HepG2 (cell line): ENCODE results near the gene DSG2. TPM values are rescaled to one million over a fixed set of nuclear protein-coding genes. Genes with fewer than 3 reads are reported as not detected.

Source experiments
- ARID5B ChIP-seq: IDR thresholded peaks from 2 replicates; pipeline ENCODE4 v1.4.0; 2020; ENCODE audit warnings: mild to moderate bottlenecking, missing genetic modification reagents
- IRF1 ChIP-seq: sonication (generic); formaldehyde crosslinking; IDR thresholded peaks from 2 replicates; pipeline ENCODE4 v1.4.0; 2020; ENCODE audit warnings: low read depth, mild to moderate bottlenecking, missing genetic modification reagents
- NFE2 ChIP-seq: sonication (generic); formaldehyde crosslinking; IDR thresholded peaks from 2 replicates; pipeline ENCODE4 v1.4.0; 2020; ENCODE audit warnings: missing genetic modification reagents
- NFYB ChIP-seq: sonication (generic); formaldehyde crosslinking; IDR thresholded peaks from 2 replicates; pipeline ENCODE4 v1.4.0; 2020; ENCODE audit warnings: missing genetic modification reagents
- PRDM4 ChIP-seq: sonication (generic); formaldehyde crosslinking; IDR thresholded peaks from 2 replicates; pipeline ENCODE4 v1.9.0; 2021; ENCODE audit warnings: missing genetic modification reagents, borderline replicate concordance
- RFXAP ChIP-seq: sonication (generic); formaldehyde crosslinking; IDR thresholded peaks from 2 replicates; pipeline ENCODE4 v1.4.0; 2020; ENCODE audit warnings: missing genetic modification reagents, borderline replicate concordance
- SCMH1 ChIP-seq: sonication (generic); formaldehyde crosslinking; IDR thresholded peaks from 2 replicates; pipeline ENCODE4 v1.9.0; 2021; ENCODE audit warnings: missing genetic modification reagents, mild to moderate bottlenecking, borderline replicate concordance
- SRF ChIP-seq: IDR thresholded peaks from 2 replicates; pipeline ENCODE4 v1.6.1; 2011; ENCODE audit warnings: mild to moderate bottlenecking, low read depth, low read length, moderate library complexity
- TBX3 ChIP-seq: fragments of 450-650 bp; IDR thresholded peaks from 2 replicates; pipeline ENCODE4 v1.6.1; 2017; ENCODE audit warnings: antibody characterized with exemption, mild to moderate bottlenecking, inconsistent platforms, borderline replicate concordance
- THAP11 ChIP-seq: IDR thresholded peaks from 2 replicates; pipeline ENCODE4 v1.6.1; 2016; ENCODE audit warnings: missing biosample characterization, missing genetic modification reagents
- ZBTB42 ChIP-seq: sonication (generic); formaldehyde crosslinking; IDR thresholded peaks from 2 replicates; pipeline ENCODE4 v1.5.0; 2020; ENCODE audit warnings: mild to moderate bottlenecking, missing genetic modification reagents
- ZNF124 ChIP-seq: sonication (generic); formaldehyde crosslinking; IDR thresholded peaks from 2 replicates; pipeline ENCODE4 v1.4.0; 2020; ENCODE audit warnings: missing genetic modification reagents
- ZNF143 ChIP-seq: sonication (generic); formaldehyde crosslinking; IDR thresholded peaks from 2 replicates; pipeline ENCODE4 v1.4.0; 2020; ENCODE audit warnings: missing genetic modification reagents
- ZNF292 ChIP-seq: sonication (generic); formaldehyde crosslinking; IDR thresholded peaks from 2 replicates; pipeline ENCODE4 v1.8.1; 2022; ENCODE audit warnings: mild to moderate bottlenecking, low read depth, missing genetic modification reagents, borderline replicate concordance
- ZNF460 ChIP-seq: sonication (generic); formaldehyde crosslinking; IDR thresholded peaks from 2 replicates; pipeline ENCODE4 v1.5.1; 2020; ENCODE audit warnings: missing genetic modification reagents, mild to moderate bottlenecking, borderline replicate concordance
- ZNF556 ChIP-seq: sonication (generic); formaldehyde crosslinking; IDR thresholded peaks from 2 replicates; pipeline ENCODE4 v1.4.0; 2020; ENCODE audit warnings: mild to moderate bottlenecking, missing genetic modification reagents, borderline replicate concordance
- polyA plus RNA-seq, 8 experiments: library from polyadenylated mRNA; depleted of rRNA in 3 of 8; stranded (reverse) in 7 of 8; unstranded in 1 of 8; fragments of >200 nt; fragmentation: Illumina TruSeq in 4 of 8; extraction: Trizol in 4 of 8; gene quantifications; 2 replicates each; pipeline versions ENCODE4 v1.2.1 to v1.2.3, GENCODE V29; 2011 to 2016; ENCODE audit warnings: low read depth in 4 of 8, missing spikeins in 1 of 8, mixed read lengths in 1 of 8; ENCODE audit not compliant: insufficient read depth in 1 of 8
- total RNA-seq, 5 experiments: library from RNA; depleted of rRNA; stranded (reverse); fragments of >200 nt; fragmentation: Illumina TruSeq; extraction: Trizol; gene quantifications; 2 replicates each; pipeline ENCODE4 v1.2.3, GENCODE V29; 2016; ENCODE audit warnings: low read depth in 1 of 5
- TF ChIP-seq, protein P1 (sequence below): sonication (generic); formaldehyde crosslinking; IDR thresholded peaks from 2 replicates; pipeline ENCODE4 v1.8.0; 2022; ENCODE audit warnings: mild to moderate bottlenecking, missing genetic modification reagents, moderate library complexity
- TF ChIP-seq, protein P2 (sequence below): IDR thresholded peaks from 2 replicates; pipeline ENCODE4 v1.6.1; 2016
- TF ChIP-seq, protein P3 (sequence below): IDR thresholded peaks from 2 replicates; pipeline ENCODE4 v1.6.1; 2016; ENCODE audit warnings: missing compliant biosample characterization, missing genetic modification reagents, borderline replicate concordance

Gene DSG2
- total and polyA plus RNA-seq, 2 of the 13 experiments (the other 11 are each of a cell fraction or from before 2014, with no cell fraction given) = 23.3 to 66.7 TPM

GRCh38 chr18:31497836-31498573 is at the start of gene DSG2 (continued):
- TF ChIP-seq ARID5B (CRISPR knock-in tag) (peak; percentile 48; the same call in 1 of the 2 replicates), NFYB (CRISPR knock-in tag) (no peak), ZNF292 (CRISPR knock-in tag) (no peak), SRF (no peak), ZNF556 (0 out of 2 replicates have a peak, but pooled peaks have one; percentile 5), NFE2 (CRISPR knock-in tag) (no peak), RFXAP (CRISPR knock-in tag) (no peak), IRF1 (CRISPR knock-in tag) (no peak), ZNF124 (CRISPR knock-in tag) (no peak), ZNF460 (no peak), SCMH1 (CRISPR knock-in tag) (no peak), PRDM4 (CRISPR knock-in tag) (no peak), ZNF143 (CRISPR knock-in tag) (no peak; the same call in 1 of the 2 replicates), THAP11 (CRISPR knock-in tag) (0 out of 2 replicates have a peak, but pooled peaks have one; percentile 33), ZBTB42 (CRISPR knock-in tag) (no peak), TBX3 (peak; percentile 22; the same call in 1 of the 2 replicates)
- TF ChIP-seq, protein P1, sequence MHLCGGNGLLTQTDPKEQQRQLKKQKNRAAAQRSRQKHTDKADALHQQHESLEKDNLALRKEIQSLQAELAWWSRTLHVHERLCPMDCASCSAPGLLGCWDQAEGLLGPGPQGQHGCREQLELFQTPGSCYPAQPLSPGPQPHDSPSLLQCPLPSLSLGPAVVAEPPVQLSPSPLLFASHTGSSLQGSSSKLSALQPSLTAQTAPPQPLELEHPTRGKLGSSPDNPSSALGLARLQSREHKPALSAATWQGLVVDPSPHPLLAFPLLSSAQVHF (CRISPR knock-in tag) = no peak
- TF ChIP-seq, protein P2, sequence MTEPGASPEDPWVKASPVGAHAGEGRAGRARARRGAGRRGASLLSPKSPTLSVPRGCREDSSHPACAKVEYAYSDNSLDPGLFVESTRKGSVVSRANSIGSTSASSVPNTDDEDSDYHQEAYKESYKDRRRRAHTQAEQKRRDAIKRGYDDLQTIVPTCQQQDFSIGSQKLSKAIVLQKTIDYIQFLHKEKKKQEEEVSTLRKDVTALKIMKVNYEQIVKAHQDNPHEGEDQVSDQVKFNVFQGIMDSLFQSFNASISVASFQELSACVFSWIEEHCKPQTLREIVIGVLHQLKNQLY (CRISPR knock-in tag) = no peak
- TF ChIP-seq, protein P3, sequence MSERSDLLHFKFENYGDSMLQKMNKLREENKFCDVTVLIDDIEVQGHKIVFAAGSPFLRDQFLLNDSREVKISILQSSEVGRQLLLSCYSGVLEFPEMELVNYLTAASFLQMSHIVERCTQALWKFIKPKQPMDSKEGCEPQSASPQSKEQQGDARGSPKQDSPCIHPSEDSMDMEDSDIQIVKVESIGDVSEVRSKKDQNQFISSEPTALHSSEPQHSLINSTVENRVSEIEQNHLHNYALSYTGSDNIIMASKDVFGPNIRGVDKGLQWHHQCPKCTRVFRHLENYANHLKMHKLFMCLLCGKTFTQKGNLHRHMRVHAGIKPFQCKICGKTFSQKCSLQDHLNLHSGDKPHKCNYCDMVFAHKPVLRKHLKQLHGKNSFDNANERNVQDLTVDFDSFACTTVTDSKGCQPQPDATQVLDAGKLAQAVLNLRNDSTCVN (CRISPR knock-in tag) = no peak
